A549 (cell line): ENCODE data around the gene TLR9. TPM values are rescaled to one million over a fixed set of nuclear protein-coding genes. Genes with fewer than 3 reads are reported as not detected.

ENCODE experiments used
- ATAC-seq, 2 experiments: fragments of 200-7000 bp in 1 of 2; fragments of >200 bp in 1 of 2; cut with Nextera tagmentation in 1 of 2; cut with Tn5 transposase in 1 of 2; 3 replicates each; pipeline versions ENCODE4 v1.8.0 to v1.9.1; 2018 to 2020; ENCODE audit warnings: mild to moderate bottlenecking in 1 of 2, moderate library complexity in 1 of 2
- CTCF ChIA-PET: fragments of 300-600 bp; sonication (Branson Sonifier 250); formaldehyde crosslinking; extraction: SDS; loops from one replicate; lab custom pipeline; 2021; ENCODE audit warnings: antibody characterized with exemption, inconsistent platforms; lab: Yijun Ruan, JAX
- POLR2A ChIA-PET: fragments of 350-600 bp; formaldehyde crosslinking; extraction: SDS; loops from one replicate; lab custom pipeline; 2021; ENCODE audit warnings: antibody characterized with exemption, inconsistent platforms; lab: Yijun Ruan, JAX
- DNase-seq, 2 experiments: peaks; one replicate each; pipeline versions ENCODE4 v3.0.0 to v3.0.0-alpha.2; 2011 to 2016; ENCODE audit warnings: low read depth in 1 of 2, low spot score in 1 of 2
- FAIRE-seq: peaks from 2 replicates; lab custom pipeline; 2011; peaks lifted over from hg19 to GRCh38; lab: Jason Lieb, UNC
- H3K27ac ChIP-seq, 2 experiments: fragments of >200 bp; sonication (Bioruptor Twin); formaldehyde crosslinking; 3 replicates each; pipeline ENCODE4 v1.5.1; 2016 to 2017
- H3K4me1 ChIP-seq: fragments of >200 bp; sonication (Bioruptor Twin); formaldehyde crosslinking; 3 replicates; pipeline ENCODE4 v1.6.1; 2016
- H3K4me2 ChIP-seq: fragments of >200 bp; sonication (Bioruptor Twin); formaldehyde crosslinking; 3 replicates; pipeline ENCODE4 v1.6.1; 2016
- H3K4me3 ChIP-seq: fragments of >200 bp; sonication (Bioruptor Twin); formaldehyde crosslinking; 3 replicates; pipeline ENCODE4 v1.5.1; 2016
- H3K9me3 ChIP-seq: fragments of >200 bp; sonication (Bioruptor Twin); formaldehyde crosslinking; 3 replicates; pipeline ENCODE4 v1.6.1; 2016
- BHLHE40 ChIP-seq: IDR thresholded peaks from 2 replicates; pipeline ENCODE4 v1.6.1; 2012; ENCODE audit warnings: low read depth, low read length, inconsistent platforms
- CBX8 ChIP-seq: fragments of 200-600 bp; sonication (generic); IDR thresholded peaks from 2 replicates; pipeline ENCODE4 v1.6.1; 2016
- CEBPB ChIP-seq, 2 experiments: fragments of >200 bp in 1 of 2; sonication (Bioruptor Twin) in 1 of 2; formaldehyde crosslinking in 1 of 2; IDR thresholded peaks; 2 replicates each; pipeline ENCODE4 v1.6.1; 2012 to 2016
- CHD2 ChIP-seq: fragments of 150-350 bp; IDR thresholded peaks from 2 replicates; pipeline ENCODE4 v1.6.1; 2014; ENCODE audit warnings: low read length; ENCODE audit not compliant: partially characterized antibody
- FOSB ChIP-seq: fragments of 250-450 bp; sonication (Bioruptor Pico); IDR thresholded peaks from 2 replicates; pipeline ENCODE4 v1.5.0; 2020; ENCODE audit warnings: mild to moderate bottlenecking, moderate library complexity
- FOXS1 ChIP-seq: fragments of 250-450 bp; sonication (Bioruptor Pico); IDR thresholded peaks from 2 replicates; pipeline ENCODE4 v1.5.0; 2020; ENCODE audit warnings: mild to moderate bottlenecking, moderate library complexity
- HDAC2 ChIP-seq: fragments of 200-600 bp; sonication (generic); IDR thresholded peaks from 2 replicates; pipeline ENCODE4 v1.6.1; 2016
- HEYL ChIP-seq: fragments of 250-450 bp; sonication (Bioruptor Pico); IDR thresholded peaks from 2 replicates; pipeline ENCODE4 v1.8.0; 2021; ENCODE audit warnings: mild to moderate bottlenecking, moderate library complexity
- HOXA7 ChIP-seq: fragments of 250-450 bp; sonication (Bioruptor Pico); IDR thresholded peaks from 2 replicates; pipeline ENCODE4 v1.5.0; 2020; ENCODE audit warnings: mild to moderate bottlenecking, moderate library complexity
- HOXB13 ChIP-seq: fragments of 250-450 bp; sonication (Bioruptor Pico); IDR thresholded peaks from 2 replicates; pipeline ENCODE4 v1.5.0; 2020; ENCODE audit warnings: low read depth, mild to moderate bottlenecking, moderate library complexity
- HOXB5 ChIP-seq: fragments of 250-450 bp; sonication (Bioruptor Pico); IDR thresholded peaks from 2 replicates; pipeline ENCODE4 v1.5.0; 2020; ENCODE audit warnings: mild to moderate bottlenecking, moderate library complexity
- RAD21 ChIP-seq, 2 experiments: fragments of >200 bp in 1 of 2; sonication (Bioruptor Twin) in 1 of 2; formaldehyde crosslinking in 1 of 2; IDR thresholded peaks in 1 of 2; conservative IDR thresholded peaks in 1 of 2; 2 replicates in 1 of 2; 3 replicates in 1 of 2; pipeline ENCODE4 v1.6.1; 2012 to 2018; ENCODE audit warnings: inconsistent platforms in 1 of 2
- RFX5 ChIP-seq: fragments of 450-650 bp; IDR thresholded peaks from 2 replicates; pipeline ENCODE4 v1.7.1; 2014; ENCODE audit warnings: antibody characterized with exemption, mild to moderate bottlenecking, moderate library complexity
- TP53 ChIP-seq: fragments of 250-450 bp; sonication (Bioruptor Pico); IDR thresholded peaks from 2 replicates; pipeline ENCODE4 v1.5.0; 2021; ENCODE audit warnings: mild to moderate bottlenecking, moderate library complexity
- ZC3H11A ChIP-seq: fragments of 450-650 bp; IDR thresholded peaks from 2 replicates; pipeline ENCODE4 v1.6.1; 2014; ENCODE audit warnings: antibody characterized with exemption, mild to moderate bottlenecking
- ZFP36 ChIP-seq: fragments of 450-650 bp; IDR thresholded peaks from 2 replicates; pipeline ENCODE4 v1.6.1; 2014; ENCODE audit warnings: borderline replicate concordance; ENCODE audit not compliant: partially characterized antibody
- ZNF302 ChIP-seq: fragments of 250-450 bp; sonication (Bioruptor Pico); IDR thresholded peaks from 2 replicates; pipeline ENCODE4 v1.9.0; 2021; ENCODE audit warnings: inconsistent platforms, mild to moderate bottlenecking, moderate library complexity
- WGBS: methylation state at CpG from one replicate; pipeline ENCODE4 v1.1.6; 2017; ENCODE audit errors: missing lambda C conversion rate; 5-methylcytosine and 5-hydroxymethylcytosine counted together
- polyA plus RNA-seq, 4 experiments: library from polyadenylated mRNA; depleted of rRNA in 3 of 4; stranded (reverse); fragments of >200 nt; fragmentation: RNase III in 1 of 4; extraction: RNeasy Plus Mini Kit Qiagen cat#74134 plus additional on column Dnase treatment in 1 of 4; gene quantifications; 2 replicates in 3 of 4; 3 replicates in 1 of 4; pipeline ENCODE4 v1.2.3, GENCODE V29; 2011 to 2017
- TF ChIP-seq, protein P1 (sequence below): fragments of 150-350 bp; IDR thresholded peaks from 2 replicates; pipeline ENCODE4 v1.6.1; 2014; ENCODE audit warnings: low read depth, mild to moderate bottlenecking, low read length
- TF ChIP-seq, protein P2 (sequence below): fragments of 200-600 bp; sonication (generic); IDR thresholded peaks from 2 replicates; pipeline ENCODE4 v1.6.1; 2016; ENCODE audit warnings: antibody characterized with exemption, mild to moderate bottlenecking, moderate library complexity

The TLR9 gene
- polyA plus RNA-seq, 2 of the 4 experiments (the other 2 are of a cell fraction): 0.04 TPM; not detected in 1

DNA sequence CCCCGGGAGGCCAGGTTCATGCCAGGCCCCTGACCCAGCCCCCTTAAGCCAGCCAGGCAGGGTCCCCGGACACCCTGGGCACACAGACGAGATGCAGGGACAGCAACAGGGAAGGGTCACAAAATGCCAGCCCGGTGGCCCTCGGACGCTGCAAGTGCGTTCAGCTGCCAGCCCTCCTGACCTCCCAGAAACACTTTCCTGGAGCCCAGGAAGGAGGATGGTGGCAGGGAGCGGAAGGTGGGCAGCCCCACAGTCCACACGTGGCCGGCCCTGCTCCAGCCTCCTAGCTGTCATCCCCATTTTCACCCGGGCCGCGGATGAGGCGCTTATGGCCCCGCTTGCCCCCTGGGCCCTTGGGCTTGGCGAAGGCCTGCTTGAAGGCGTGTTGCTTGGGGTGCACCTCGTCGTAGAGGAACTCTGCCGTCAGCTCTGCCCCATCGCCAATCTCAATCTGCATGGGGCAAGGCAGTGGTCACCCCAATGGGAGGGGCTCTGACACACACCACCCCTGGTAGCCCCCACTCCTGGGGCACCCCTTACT is 3.4 kb upstream of the TLR9 start:
- Histone ChIP-seq H3K4me2 (no peak overlapping the region), H3K4me3 (no peak overlapping the region), H3K4me1 (no peaks in the 10 kb centered on the region), H3K9me3 (no peaks in the 10 kb centered on the region), H3K27ac (no peak overlapping the region)
- POLR2A ChIA-PET: no interaction called here
- CTCF ChIA-PET: interaction anchor here (4.4 to 11.4 kb wide), 2 partner anchors 7 to 110 kb away, joined by 54 to 198 read pairs; partner anchors contain the start of gene TLR9
- no peak for FAIRE-seq
- ATAC-seq: no peak
- no peak for DNase-seq
- TF ChIP-seq FOXS1 (no peak), ZFP36 (no peak), FOSB (CRISPR knock-in tag) (no peak)
- TF ChIP-seq, all 56 proteins: peak for 0
- WGBS: 100% methylated on average over 1 of the region's 21 CpGs

DNA sequence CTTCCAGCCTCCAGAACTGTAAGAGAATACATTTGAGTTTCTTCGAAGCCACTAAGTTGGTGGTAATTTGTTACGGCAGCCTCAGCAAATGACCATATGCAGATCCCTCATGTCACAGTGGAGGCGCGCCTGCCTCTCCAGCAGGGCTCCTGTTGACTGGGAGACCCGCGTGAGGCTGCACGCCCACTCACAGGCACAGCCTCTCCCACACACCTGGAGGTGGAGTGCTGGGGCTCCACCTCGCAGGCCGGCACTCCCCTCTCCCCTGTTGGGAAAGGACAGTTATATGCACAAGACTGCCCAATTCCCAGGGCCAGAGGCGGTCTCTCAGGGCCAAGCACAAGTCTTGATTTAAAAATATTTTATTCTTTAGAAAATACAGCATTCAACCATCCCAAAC is 2.8 kb upstream of the TLR9 start:
- CTCF ChIA-PET: interaction anchor here (11.4 to 12.2 kb wide), 2 partner anchors 5 to 6 kb away, joined by 198 read pairs; partner anchors contain the start of genes TLR9 and TWF2
- DNase-seq: no peak
- no peak overlapping the region for H3K27ac ChIP-seq
- no peaks in the 10 kb centered on the region for H3K4me1 ChIP-seq
- WGBS: 88% methylated on average over 4 of the region's 10 CpGs
- ATAC-seq: no peak
- no peaks in the 10 kb centered on the region for H3K9me3 ChIP-seq
- H3K4me3 ChIP-seq: no peak overlapping the region
- no peak overlapping the region for H3K4me2 ChIP-seq
- FAIRE-seq: no peak
- POLR2A ChIA-PET: no interaction called here
- TF ChIP-seq, protein P1, sequence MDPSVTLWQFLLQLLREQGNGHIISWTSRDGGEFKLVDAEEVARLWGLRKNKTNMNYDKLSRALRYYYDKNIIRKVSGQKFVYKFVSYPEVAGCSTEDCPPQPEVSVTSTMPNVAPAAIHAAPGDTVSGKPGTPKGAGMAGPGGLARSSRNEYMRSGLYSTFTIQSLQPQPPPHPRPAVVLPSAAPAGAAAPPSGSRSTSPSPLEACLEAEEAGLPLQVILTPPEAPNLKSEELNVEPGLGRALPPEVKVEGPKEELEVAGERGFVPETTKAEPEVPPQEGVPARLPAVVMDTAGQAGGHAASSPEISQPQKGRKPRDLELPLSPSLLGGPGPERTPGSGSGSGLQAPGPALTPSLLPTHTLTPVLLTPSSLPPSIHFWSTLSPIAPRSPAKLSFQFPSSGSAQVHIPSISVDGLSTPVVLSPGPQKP: no peak
- no peak for TF ChIP-seq RFX5
- TF ChIP-seq HDAC2: no peak
- TF ChIP-seq RAD21 (conservative IDR thresholded peaks at IDR 0.05 in 1 of 2, IDR thresholded peaks at IDR 0.05 in 1 of 2): no peak
- no peak for TF ChIP-seq HOXB5
- TF ChIP-seq CBX8: no peak
- TF ChIP-seq FOXS1: no peak
- no peak for TF ChIP-seq ZNF302 (CRISPR knock-in tag)
- no peak for TF ChIP-seq HOXB13 (CRISPR knock-in tag)

DNA sequence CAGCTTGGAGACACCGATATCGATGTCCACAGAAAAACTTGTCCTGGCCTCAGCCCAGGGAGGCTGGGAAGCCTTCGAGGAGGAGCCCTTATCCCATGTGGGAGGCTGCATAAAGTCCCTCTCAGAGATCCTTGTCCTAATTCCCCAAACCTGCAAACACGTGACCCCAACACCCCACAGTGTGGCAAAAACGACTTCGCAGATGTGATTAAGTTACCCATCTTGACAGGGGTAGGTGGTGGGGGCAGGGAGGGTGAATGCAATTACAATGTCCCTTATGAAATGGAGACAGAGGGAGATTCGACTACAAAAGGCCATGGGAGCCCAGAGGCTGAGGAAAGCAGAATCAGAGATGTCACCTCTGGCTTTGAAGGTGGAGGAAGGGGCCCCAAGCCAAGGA is 2.3 kb upstream of the TLR9 start:
- WGBS: 82% methylated on average over 4 of the region's 7 CpGs
- no peaks in the 10 kb centered on the region for H3K4me1 ChIP-seq

More for the DNA sequence above, 2.3 kb upstream of the TLR9 start:
- ChIA-PET CTCF (interaction anchor here (0.7 to 12.2 kb wide), 4 partner anchors 6 to 144 kb away, joined by 3 to 198 read pairs (median 6); partner anchors contain the start of gene TWF2), POLR2A (interaction anchor here (1.0 kb wide), 1 partner anchor 11 kb away, joined by 3 read pairs; no protein-coding TSS in a partner anchor)
- Histone ChIP-seq H3K9me3 (no peaks in the 10 kb centered on the region), H3K27ac (no peak overlapping the region), H3K4me3 (no peak overlapping the region), H3K4me2 (no peak overlapping the region)
- no peak for FAIRE-seq
- TF ChIP-seq TP53 (no peak), ZNF302 (CRISPR knock-in tag) (no peak), CEBPB (IDR thresholded peaks at IDR 0.05) (no peak), HOXA7 (CRISPR knock-in tag) (no peak), CHD2 (no peak), BHLHE40 (no peak), HEYL (CRISPR knock-in tag) (no peak), ZC3H11A (no peak)
- TF ChIP-seq, protein P2, sequence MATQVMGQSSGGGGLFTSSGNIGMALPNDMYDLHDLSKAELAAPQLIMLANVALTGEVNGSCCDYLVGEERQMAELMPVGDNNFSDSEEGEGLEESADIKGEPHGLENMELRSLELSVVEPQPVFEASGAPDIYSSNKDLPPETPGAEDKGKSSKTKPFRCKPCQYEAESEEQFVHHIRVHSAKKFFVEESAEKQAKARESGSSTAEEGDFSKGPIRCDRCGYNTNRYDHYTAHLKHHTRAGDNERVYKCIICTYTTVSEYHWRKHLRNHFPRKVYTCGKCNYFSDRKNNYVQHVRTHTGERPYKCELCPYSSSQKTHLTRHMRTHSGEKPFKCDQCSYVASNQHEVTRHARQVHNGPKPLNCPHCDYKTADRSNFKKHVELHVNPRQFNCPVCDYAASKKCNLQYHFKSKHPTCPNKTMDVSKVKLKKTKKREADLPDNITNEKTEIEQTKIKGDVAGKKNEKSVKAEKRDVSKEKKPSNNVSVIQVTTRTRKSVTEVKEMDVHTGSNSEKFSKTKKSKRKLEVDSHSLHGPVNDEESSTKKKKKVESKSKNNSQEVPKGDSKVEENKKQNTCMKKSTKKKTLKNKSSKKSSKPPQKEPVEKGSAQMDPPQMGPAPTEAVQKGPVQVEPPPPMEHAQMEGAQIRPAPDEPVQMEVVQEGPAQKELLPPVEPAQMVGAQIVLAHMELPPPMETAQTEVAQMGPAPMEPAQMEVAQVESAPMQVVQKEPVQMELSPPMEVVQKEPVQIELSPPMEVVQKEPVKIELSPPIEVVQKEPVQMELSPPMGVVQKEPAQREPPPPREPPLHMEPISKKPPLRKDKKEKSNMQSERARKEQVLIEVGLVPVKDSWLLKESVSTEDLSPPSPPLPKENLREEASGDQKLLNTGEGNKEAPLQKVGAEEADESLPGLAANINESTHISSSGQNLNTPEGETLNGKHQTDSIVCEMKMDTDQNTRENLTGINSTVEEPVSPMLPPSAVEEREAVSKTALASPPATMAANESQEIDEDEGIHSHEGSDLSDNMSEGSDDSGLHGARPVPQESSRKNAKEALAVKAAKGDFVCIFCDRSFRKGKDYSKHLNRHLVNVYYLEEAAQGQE: no peak
- no peak for DNase-seq
- ATAC-seq: no peak
